HUES64 (cell line): ENCODE data around the gene ULK3.

ENCODE experiments used
- H3K27ac ChIP-seq: 2 replicates; pipeline ENCODE4 v1.7.0; 2013; ENCODE audit warnings: low read depth, low read length, inconsistent platforms
- H3K27me3 ChIP-seq: 2 replicates; pipeline ENCODE4 v1.6.1; 2013; ENCODE audit warnings: mild to moderate bottlenecking, low read length; ENCODE audit not compliant: insufficient read depth
- H3K36me3 ChIP-seq: 2 replicates; pipeline ENCODE4 v1.6.1; 2013; ENCODE audit warnings: mild to moderate bottlenecking, low read length; ENCODE audit not compliant: insufficient read depth
- H3K4me1 ChIP-seq: 2 replicates; pipeline ENCODE4 v1.6.1; 2013; ENCODE audit warnings: mild to moderate bottlenecking, low read length, moderate library complexity; ENCODE audit not compliant: insufficient read depth
- H3K4me3 ChIP-seq: 2 replicates; pipeline ENCODE4 v1.5.1; 2013; ENCODE audit warnings: mild to moderate bottlenecking, low read length, moderate library complexity
- H3K9ac ChIP-seq: 2 replicates; pipeline ENCODE4 v1.6.1; 2013; ENCODE audit warnings: mild to moderate bottlenecking, low read depth, low read length
- H3K9me3 ChIP-seq: 2 replicates; pipeline ENCODE4 v1.6.1; 2013; ENCODE audit warnings: low read depth, low read length; ENCODE audit not compliant: insufficient read depth
- WGBS: fragments of 150-250, 120-280 bp; methylation state at CpG from one replicate; pipeline ENCODE4 v1.1.7; 2013; ENCODE audit warnings: missing lambda C conversion rate; 5-methylcytosine and 5-hydroxymethylcytosine counted together

The ULK3 gene

GRCh38 chr15:74822233-74822632 is 20.7 kb downstream of the ULK3 start:
- Histone ChIP-seq H3K27ac (no peak overlapping the region), H3K36me3 (no peaks in the 10 kb centered on the region), H3K4me1 (peaks cover 20% of the 10 kb centered on the region; the same call in 1 of the 2 replicates), H3K4me3 (no peak overlapping the region), H3K9me3 (no peaks in the 10 kb centered on the region), H3K27me3 (peaks cover 28% of the 10 kb centered on the region), H3K9ac (no peak overlapping the region)
- WGBS, result 83% methylated on average over 3 of the region's 4 CpGs

- Histone ChIP-seq H3K9me3 (no peaks in the 10 kb centered on the region), H3K4me3 (no peak overlapping the region), H3K9ac (no peak overlapping the region), H3K36me3 (no peaks in the 10 kb centered on the region), H3K27me3 (peaks cover 24% of the 10 kb centered on the region), H3K4me1 (peaks cover 19% of the 10 kb centered on the region), H3K27ac (no peak overlapping the region)
- WGBS, result 94% methylated on average over 7 of the region's 7 CpGs
These were observed 21.2 kb downstream of the ULK3 start for GRCh38 chr15:74821790-74822158.

- no peaks in the 10 kb centered on the region for H3K9me3 ChIP-seq
- H3K9ac ChIP-seq, result no peak overlapping the region
- H3K36me3 ChIP-seq, result no peaks in the 10 kb centered on the region
- WGBS, result 41% methylated on average over 11 of the region's 11 CpGs
- H3K27me3 ChIP-seq, result peaks cover 19% of the 10 kb centered on the region
- H3K27ac ChIP-seq, result peak overlapping the region; percentile 26; the same call in 1 of the 2 replicates
- H3K4me1 ChIP-seq, result peaks cover 18% of the 10 kb centered on the region; the same call in 1 of the 2 replicates
- no peak overlapping the region for H3K4me3 ChIP-seq
These were observed 21.7 kb downstream of the ULK3 start for GRCh38 chr15:74821091-74821789.

- Histone ChIP-seq H3K9me3 (no peaks in the 10 kb centered on the region), H3K27ac (no peak overlapping the region), H3K36me3 (no peaks in the 10 kb centered on the region), H3K4me3 (no peak overlapping the region), H3K4me1 (peaks cover 18% of the 10 kb centered on the region; the same call in 1 of the 2 replicates), H3K27me3 (peaks cover 8% of the 10 kb centered on the region), H3K9ac (no peak overlapping the region)
- 94% methylated on average over 5 of the region's 5 CpGs for WGBS
These were observed 22.9 kb downstream of the ULK3 start for GRCh38 chr15:74820056-74820455.

DNA sequence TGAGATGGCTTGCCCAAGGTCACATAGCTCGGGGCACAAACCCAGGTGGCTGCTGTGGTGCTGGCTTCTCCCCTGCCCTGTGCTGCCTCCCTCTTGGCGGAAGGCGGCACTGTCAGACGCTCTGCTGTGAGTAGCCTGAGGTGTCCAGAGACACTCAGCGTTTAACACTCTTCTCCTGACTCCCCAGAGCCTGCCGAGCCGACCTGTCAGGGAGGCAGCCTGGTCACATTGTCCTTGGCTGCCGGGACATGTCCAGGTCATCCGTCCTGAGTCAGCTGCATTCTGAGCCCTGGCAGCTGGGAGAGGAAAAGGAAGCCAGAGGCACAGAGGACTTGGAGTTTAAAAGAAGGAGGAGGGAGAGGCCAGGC is 25.6 kb downstream of the ULK3 start:
- H3K9ac ChIP-seq, result no peak overlapping the region
- no peaks in the 10 kb centered on the region for H3K36me3 ChIP-seq
- no peaks in the 10 kb centered on the region for H3K9me3 ChIP-seq
- H3K27ac ChIP-seq, result no peak overlapping the region
- WGBS, result 61% methylated on average over 9 of the region's 9 CpGs
- no peak overlapping the region for H3K4me3 ChIP-seq
- no peaks in the 10 kb centered on the region for H3K27me3 ChIP-seq
- H3K4me1 ChIP-seq, result peaks cover 18% of the 10 kb centered on the region; the same call in 1 of the 2 replicates

DNA sequence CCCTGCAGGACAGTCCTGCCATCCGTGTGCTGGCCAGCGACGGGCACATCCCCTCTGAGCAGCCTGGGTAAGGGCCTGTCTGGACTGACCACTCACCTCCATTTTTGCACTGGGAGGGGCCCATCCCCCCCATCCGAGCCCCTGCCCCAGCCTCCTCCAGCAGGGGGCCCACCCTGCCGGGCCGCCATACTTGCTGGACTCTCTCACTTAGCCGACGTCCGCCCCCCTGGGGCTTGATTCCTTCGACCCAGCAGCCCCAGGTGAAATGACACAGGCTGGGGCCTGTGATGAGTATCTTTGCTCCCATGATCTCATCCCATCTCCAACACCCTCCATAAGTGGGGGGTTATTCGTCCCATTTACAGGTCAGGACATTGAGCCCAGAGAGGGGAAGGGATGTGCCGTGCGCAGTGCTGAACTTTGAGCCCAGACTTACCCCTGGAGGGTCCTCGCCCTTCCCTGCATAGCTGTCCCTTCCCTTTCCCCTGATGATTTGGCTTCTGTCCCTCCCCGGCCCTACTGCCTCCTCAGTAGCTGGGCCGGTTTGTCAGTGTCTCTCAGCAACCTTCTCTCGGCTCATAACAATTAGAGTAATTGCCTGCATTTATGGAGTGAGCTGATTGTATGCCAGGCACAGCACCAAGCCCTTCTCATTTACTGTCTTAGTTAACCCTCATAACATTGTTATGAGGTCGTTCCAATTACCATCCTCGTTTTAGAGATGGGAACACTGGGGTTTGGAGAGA is 26.2 kb downstream of the ULK3 start:
- no peaks in the 10 kb centered on the region for H3K27me3 ChIP-seq
- peaks cover 17% of the 10 kb centered on the region; the same call in 1 of the 2 replicates for H3K4me1 ChIP-seq
- no peaks in the 10 kb centered on the region for H3K9me3 ChIP-seq
- no peak overlapping the region for H3K27ac ChIP-seq
- H3K9ac ChIP-seq, result no peak overlapping the region
- no peak overlapping the region for H3K4me3 ChIP-seq
- H3K36me3 ChIP-seq, result no peaks in the 10 kb centered on the region
- WGBS, result 72% methylated on average over 19 of the region's 19 CpGs

DNA sequence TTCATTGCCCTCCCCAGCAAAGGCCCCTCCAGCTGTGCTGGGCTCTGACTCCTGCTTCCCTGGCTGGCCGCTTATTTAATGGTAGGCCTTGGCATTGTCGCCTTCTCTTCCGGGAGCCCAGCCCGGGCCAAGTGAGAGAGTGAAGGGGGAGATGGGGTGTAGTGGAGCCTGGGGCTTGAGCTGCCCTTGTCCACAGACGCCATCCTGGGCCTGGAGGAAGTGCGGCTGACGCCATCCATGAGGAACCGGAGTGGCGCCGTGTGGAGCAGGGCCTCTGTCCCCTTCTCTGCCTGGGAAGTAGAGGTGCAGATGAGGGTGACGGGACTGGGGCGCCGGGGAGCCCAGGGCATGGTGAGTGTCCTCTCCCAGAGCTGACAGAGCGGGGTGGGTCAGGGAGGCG is 27.0 kb downstream of the ULK3 start:
- Histone ChIP-seq H3K4me1 (peaks cover 9% of the 10 kb centered on the region; the same call in 1 of the 2 replicates), H3K36me3 (no peaks in the 10 kb centered on the region), H3K9ac (no peak overlapping the region), H3K27ac (no peak overlapping the region), H3K9me3 (no peaks in the 10 kb centered on the region), H3K4me3 (no peak overlapping the region), H3K27me3 (no peaks in the 10 kb centered on the region)
- 91% methylated on average over 15 of the region's 15 CpGs for WGBS

GRCh38 chr15:74815121-74815934 is 27.6 kb downstream of the ULK3 start:
- H3K27ac ChIP-seq, result no peak overlapping the region
- H3K4me3 ChIP-seq, result no peak overlapping the region

GRCh38 chr15:74812533-74812932 is 30.4 kb downstream of the ULK3 start, which contains the start of gene LMAN1L:
Gene LMAN1L, plus strand, starts transcription at chr15:74812835. Its CDS starts 20 bp downstream, at chr15:74812855.
- Histone ChIP-seq H3K4me1 (peaks cover 5% of the 10 kb centered on the region), H3K4me3 (no peak within 1 kb of the TSS)

More at GRCh38 chr15:74815121-74815934, 27.6 kb downstream of the ULK3 start:
- Histone ChIP-seq H3K27me3 (no peaks in the 10 kb centered on the region), H3K36me3 (no peaks in the 10 kb centered on the region), H3K9ac (no peak overlapping the region), H3K4me1 (peaks cover 5% of the 10 kb centered on the region; the same call in 1 of the 2 replicates), H3K9me3 (no peaks in the 10 kb centered on the region)
- 84% methylated on average over 10 of the region's 10 CpGs for WGBS

DNA sequence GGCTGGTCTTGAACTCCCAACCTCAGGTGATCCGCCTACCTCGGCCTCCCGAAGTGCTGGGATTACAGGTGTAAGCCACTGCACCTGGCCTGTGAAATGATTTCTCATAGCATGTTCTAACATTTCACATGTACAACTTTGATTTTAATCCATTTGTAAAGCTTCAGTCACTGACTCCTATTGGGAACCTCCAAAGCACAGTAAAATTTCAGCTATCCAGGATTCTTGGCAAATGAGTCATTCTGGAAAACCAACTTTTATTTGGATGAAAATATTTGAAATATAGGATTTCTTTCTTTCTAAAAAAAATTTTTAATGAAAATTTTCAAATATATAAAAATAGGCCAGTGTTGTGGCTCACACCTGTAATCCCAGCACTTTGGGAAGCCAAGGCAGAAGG is 33.0 kb downstream of the ULK3 start:
- H3K36me3 ChIP-seq, result no peaks in the 10 kb centered on the region
- H3K9me3 ChIP-seq, result no peaks in the 10 kb centered on the region
- WGBS, result 95% methylated on average over 3 of the region's 3 CpGs
- no peaks in the 10 kb centered on the region for H3K27me3 ChIP-seq
- H3K9ac ChIP-seq, result no peak overlapping the region
- no peaks in the 10 kb centered on the region; the same call in 1 of the 2 replicates for H3K4me1 ChIP-seq
- no peak overlapping the region for H3K4me3 ChIP-seq
- no peak overlapping the region for H3K27ac ChIP-seq

More at GRCh38 chr15:74812533-74812932, 30.4 kb downstream of the ULK3 start, which contains the start of gene LMAN1L:
- no peak within 1 kb of the TSS for H3K9ac ChIP-seq
- H3K27me3 ChIP-seq, result no peaks in the 10 kb centered on the region
- H3K36me3 ChIP-seq, result no peaks in the 10 kb centered on the region
- H3K9me3 ChIP-seq, result no peaks in the 10 kb centered on the region
- no peak within 1 kb of the TSS for H3K27ac ChIP-seq
- 85% methylated on average over 12 of the region's 12 CpGs for WGBS
